ENCODE measurements around the gene PDLIM4. TPM values are rescaled to one million over a fixed set of nuclear protein-coding genes. Genes with fewer than 3 reads are reported as not detected.
A peak's percentile ranks its signal among the peaks of the same experiment; 100 is the strongest.

The PDLIM4 gene, protein sequence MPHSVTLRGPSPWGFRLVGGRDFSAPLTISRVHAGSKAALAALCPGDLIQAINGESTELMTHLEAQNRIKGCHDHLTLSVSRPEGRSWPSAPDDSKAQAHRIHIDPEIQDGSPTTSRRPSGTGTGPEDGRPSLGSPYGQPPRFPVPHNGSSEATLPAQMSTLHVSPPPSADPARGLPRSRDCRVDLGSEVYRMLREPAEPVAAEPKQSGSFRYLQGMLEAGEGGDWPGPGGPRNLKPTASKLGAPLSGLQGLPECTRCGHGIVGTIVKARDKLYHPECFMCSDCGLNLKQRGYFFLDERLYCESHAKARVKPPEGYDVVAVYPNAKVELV
- total RNA-seq (10 to 100 TPM in 1 of 2 donors, 1 to 10 TPM in 1; 7.7 to 13.5 TPM), polyA plus RNA-seq (ENCODE audit: insufficient read length in 6 of 6) (10 to 100 TPM in 3 of 6 donors, 1 to 10 TPM in 3; 8.5 to 13.1 (median 10.2) TPM)
- long read RNA-seq, donor 1, transcript PDLIM4-201 (7 exons, 2,282 nt): major isoform, 6 of 7 reads
- long read RNA-seq, donor 1, partial matches to known transcripts: 0 of 7 reads
- long read RNA-seq, donor 1, other reads (novel, unspliced or antisense): 0 of 7 reads
- long read RNA-seq, donor 2, transcript PDLIM4-201 (7 exons, 2,282 nt): major isoform, 7 of 8 reads
- long read RNA-seq, donor 2, partial matches to known transcripts: 0 of 8 reads
- long read RNA-seq, donor 2, other reads (novel, unspliced or antisense): 0 of 8 reads
- long read RNA-seq, donor 3, transcript PDLIM4-201 (7 exons, 2,282 nt): major isoform, 7 of 8 reads
- long read RNA-seq, donor 3, partial matches to known transcripts: 0 of 8 reads
- long read RNA-seq, donor 3, other reads (novel, unspliced or antisense): 0 of 8 reads
- long read RNA-seq, donor 4, transcript PDLIM4-201 (7 exons, 2,282 nt): major isoform, 37 of 40 reads
- long read RNA-seq, donor 4, partial matches to known transcripts: 1 of 40 reads
- long read RNA-seq, donor 4, other reads (novel, unspliced or antisense): 2 of 40 reads
- long read RNA-seq, donor 5, transcript PDLIM4-201 (7 exons, 2,282 nt): major isoform, 7 of 7 reads
- long read RNA-seq, donor 5, partial matches to known transcripts: 0 of 7 reads
- long read RNA-seq, donor 5, other reads (novel, unspliced or antisense): 0 of 7 reads
- long read RNA-seq, donor 6, transcript PDLIM4-201 (7 exons, 2,282 nt): major isoform, 6 of 7 reads
- long read RNA-seq, donor 6, partial matches to known transcripts: 0 of 7 reads
- long read RNA-seq, donor 6, other reads (novel, unspliced or antisense): 0 of 7 reads
- long read RNA-seq, donor 7, partial matches to known transcripts: 0 of 3 reads
- long read RNA-seq, donor 7, other reads (novel, unspliced or antisense): 0 of 3 reads
- long read RNA-seq, donor 8, partial matches to known transcripts: 0 of 5 reads
- long read RNA-seq, donor 8, other reads (novel, unspliced or antisense): 0 of 5 reads
- long read RNA-seq, donor 9: 0 reads
- long read RNA-seq, donor 10, transcript PDLIM4-201 (7 exons, 2,282 nt): major isoform, 25 of 26 reads
- long read RNA-seq, donor 10, partial matches to known transcripts: 0 of 26 reads
- long read RNA-seq, donor 10, other reads (novel, unspliced or antisense): 1 of 26 reads
- long read RNA-seq, donor 11, transcript PDLIM4-201 (7 exons, 2,282 nt): major isoform, 15 of 26 reads
- long read RNA-seq, donor 11, partial matches to known transcripts: 10 of 26 reads
- long read RNA-seq, donor 11, other reads (novel, unspliced or antisense): 0 of 26 reads
- long read RNA-seq, donor 12, partial matches to known transcripts: 0 of 4 reads
- long read RNA-seq, donor 12, other reads (novel, unspliced or antisense): 0 of 4 reads

DNA sequence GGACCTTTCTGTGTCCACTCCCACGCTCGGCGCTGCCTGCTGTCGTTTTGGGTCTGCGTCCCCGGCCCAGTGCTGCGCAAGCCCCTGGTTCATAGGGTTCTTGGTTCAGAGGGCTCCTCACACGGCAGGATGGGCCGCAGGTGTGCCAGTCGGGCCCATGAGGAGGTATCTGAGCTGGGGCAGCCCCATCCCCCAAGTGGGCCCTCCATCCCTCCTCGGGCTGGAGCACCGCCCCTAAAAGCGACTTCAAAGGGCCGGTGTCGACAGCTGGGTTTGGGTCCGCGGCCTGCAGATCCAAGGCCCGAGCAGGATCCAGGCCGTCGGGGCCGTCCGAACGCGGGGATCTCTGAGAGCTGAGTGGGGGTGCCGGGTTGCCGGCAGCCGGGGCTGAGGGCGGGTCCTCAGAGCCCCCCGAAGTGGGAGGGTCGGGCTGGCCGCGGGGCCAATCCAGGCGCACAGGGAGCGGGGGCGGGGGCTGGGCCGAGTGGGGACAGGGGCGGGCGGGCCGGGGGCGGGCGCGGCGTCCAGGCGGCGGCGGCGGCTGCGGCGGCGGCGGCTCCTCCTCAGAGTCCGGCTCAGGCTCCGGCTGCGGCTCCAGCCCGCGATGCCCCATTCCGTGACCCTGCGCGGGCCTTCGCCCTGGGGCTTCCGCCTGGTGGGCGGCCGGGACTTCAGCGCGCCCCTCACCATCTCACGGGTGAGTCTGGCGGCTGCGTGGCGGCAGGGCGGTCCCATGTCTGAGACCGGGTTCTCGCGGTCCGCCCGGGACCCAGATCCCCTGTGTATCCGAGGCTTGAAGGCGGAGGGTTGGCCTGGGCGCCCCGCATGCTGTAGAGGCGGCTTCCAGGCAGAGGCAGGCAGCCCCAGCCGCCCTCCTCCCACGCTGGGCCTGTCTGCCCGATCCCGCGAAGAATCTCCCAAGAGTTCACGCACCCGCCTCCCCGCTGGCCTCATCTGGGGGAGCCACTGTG, at the start of gene PDLIM4:
Gene PDLIM4 (plus strand): TSS at position 566 of the 971 bp plus-strand sequence. CDS start 39 bp downstream, at position 605.
- intact Hi-C loops (cut with DNase I): no loop called here
- peak; percentile 38 for ATAC-seq
- TF ChIP-seq, protein P1, sequence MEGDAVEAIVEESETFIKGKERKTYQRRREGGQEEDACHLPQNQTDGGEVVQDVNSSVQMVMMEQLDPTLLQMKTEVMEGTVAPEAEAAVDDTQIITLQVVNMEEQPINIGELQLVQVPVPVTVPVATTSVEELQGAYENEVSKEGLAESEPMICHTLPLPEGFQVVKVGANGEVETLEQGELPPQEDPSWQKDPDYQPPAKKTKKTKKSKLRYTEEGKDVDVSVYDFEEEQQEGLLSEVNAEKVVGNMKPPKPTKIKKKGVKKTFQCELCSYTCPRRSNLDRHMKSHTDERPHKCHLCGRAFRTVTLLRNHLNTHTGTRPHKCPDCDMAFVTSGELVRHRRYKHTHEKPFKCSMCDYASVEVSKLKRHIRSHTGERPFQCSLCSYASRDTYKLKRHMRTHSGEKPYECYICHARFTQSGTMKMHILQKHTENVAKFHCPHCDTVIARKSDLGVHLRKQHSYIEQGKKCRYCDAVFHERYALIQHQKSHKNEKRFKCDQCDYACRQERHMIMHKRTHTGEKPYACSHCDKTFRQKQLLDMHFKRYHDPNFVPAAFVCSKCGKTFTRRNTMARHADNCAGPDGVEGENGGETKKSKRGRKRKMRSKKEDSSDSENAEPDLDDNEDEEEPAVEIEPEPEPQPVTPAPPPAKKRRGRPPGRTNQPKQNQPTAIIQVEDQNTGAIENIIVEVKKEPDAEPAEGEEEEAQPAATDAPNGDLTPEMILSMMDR (IDR thresholded peaks at IDR 0.05): no peak
- peak within 1 kb of the TSS; percentile 25 to 33 for H3K4me3 ChIP-seq
- H3K9me3 ChIP-seq: no peaks in the 10 kb centered on the region
- H3K27me3 ChIP-seq: peaks cover 0 to 24% of the 10 kb centered on the region in 2 donors
- H3K36me3 ChIP-seq: no peaks in the 10 kb centered on the region
- peak in 1 of 4 donors; percentile 68 for DNase-seq
- peak within 1 kb of the TSS in 1 of 2 donors; percentile 65 for H3K27ac ChIP-seq
- H3K4me1 ChIP-seq: peaks cover 12 to 31% of the 10 kb centered on the region in 2 donors

DNA sequence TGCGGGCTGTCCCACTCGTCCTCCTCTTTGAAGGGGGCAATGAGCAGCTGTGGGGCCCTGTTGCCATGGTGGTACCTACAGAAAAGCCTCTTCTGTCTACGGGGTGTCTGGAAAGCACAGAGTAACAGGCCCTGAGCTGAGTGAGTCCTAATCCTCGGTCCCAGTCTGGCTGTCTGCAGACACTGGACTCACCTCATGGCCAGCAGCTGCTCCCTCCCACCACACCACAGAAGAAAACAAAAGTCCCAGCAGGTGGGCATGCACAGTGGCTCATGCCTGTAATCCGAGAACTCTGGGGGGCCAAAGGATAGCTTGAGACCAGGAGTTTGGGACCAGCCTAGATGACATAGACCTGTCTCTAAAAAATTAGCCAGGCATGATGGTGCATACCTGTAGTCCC, 49.7 kb upstream of the PDLIM4 start:
- Histone ChIP-seq H3K9me3 (no peaks in the 10 kb centered on the region), H3K36me3 (peaks cover 0 to 46% of the 10 kb centered on the region in 2 donors), H3K4me3 (no peak overlapping the region), H3K27ac (no peak overlapping the region), H3K4me1 (no peaks in the 10 kb centered on the region), H3K27me3 (no peaks in the 10 kb centered on the region)
- TF ChIP-seq, protein P1 (IDR thresholded peaks at IDR 0.05): no peak
- DNase-seq (no peak), ATAC-seq (no peak)
- intact Hi-C loops (cut with DNase I): no loop called here

DNA sequence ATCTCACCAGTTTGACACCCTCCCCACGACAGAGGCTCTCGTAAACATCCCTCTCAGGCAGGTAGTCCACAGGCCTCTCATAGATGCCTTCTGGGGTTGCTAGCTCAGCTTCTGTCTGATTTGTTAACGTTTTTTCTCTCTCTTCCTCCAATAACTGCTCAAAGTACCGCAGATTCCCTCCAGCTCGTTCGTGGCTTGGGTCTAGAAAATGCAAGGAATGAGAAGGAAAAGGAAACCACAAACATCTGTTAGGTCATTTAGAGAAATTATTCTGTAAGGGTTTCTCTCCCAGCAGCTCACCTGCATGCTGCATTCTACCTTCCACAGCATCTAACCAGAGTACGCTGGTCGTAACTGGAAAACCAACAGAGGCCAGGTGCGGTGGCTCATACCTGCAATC, 48.4 kb upstream of the PDLIM4 start:
- Histone ChIP-seq H3K4me3 (no peak overlapping the region), H3K27ac (no peak overlapping the region), H3K9me3 (no peaks in the 10 kb centered on the region), H3K4me1 (no peaks in the 10 kb centered on the region), H3K36me3 (peaks cover 0 to 50% of the 10 kb centered on the region in 2 donors), H3K27me3 (no peaks in the 10 kb centered on the region)
- ATAC-seq (no peak), DNase-seq (no peak)
- TF ChIP-seq, protein P1 (IDR thresholded peaks at IDR 0.05): no peak
- intact Hi-C loops (cut with DNase I): no loop called here
